Peyer's patch (tissue), 4 donors: Measurements from ENCODE around the gene PIGR. TPM values are rescaled to one million over a fixed set of nuclear protein-coding genes. Genes with fewer than 3 reads are reported as not detected.
"Not testable (repeated sequence)": the region's sequence is repeated elsewhere in the genome, so short reads cannot be mapped to it uniquely, and the experiment has no call there.

ENCODE experiments used
- DNase-seq, 3 donors: peaks; one replicate each; pipeline ENCODE4 v3.0.0-alpha.2; 2017 to 2019
- H3K27ac ChIP-seq, 4 donors: fragments of 200-600 bp; sonication (generic); one replicate each; pipeline ENCODE4 v1.5.1; 2016 to 2019
- H3K27me3 ChIP-seq, 2 donors: fragments of 200-600 bp; sonication (generic); one replicate each; pipeline ENCODE4 v1.5.1; 2019
- H3K36me3 ChIP-seq, 3 donors: fragments of 200-600 bp; sonication (generic); one replicate each; pipeline ENCODE4 v1.5.1; 2016 to 2019
- H3K4me1 ChIP-seq, 4 donors: fragments of 200-600 bp; sonication (generic); one replicate each; pipeline ENCODE4 v1.5.1; 2016 to 2019
- H3K4me3 ChIP-seq, 4 donors: fragments of 200-600 bp; sonication (generic); 1 replicate in 3 of 4; 2 replicates in 1 of 4; pipeline ENCODE4 v1.5.1; 2016 to 2019; ENCODE audit warnings: mild to moderate bottlenecking in 1 of 4
- H3K9me3 ChIP-seq, 4 donors: fragments of 200-600 bp; sonication (generic); one replicate each; pipeline ENCODE4 v1.5.1; 2016 to 2019; ENCODE audit warnings: mild to moderate bottlenecking in 1 of 4
- POLR2A ChIP-seq, 2 donors: fragments of 450-650 bp; IDR thresholded peaks; one replicate each; pipeline ENCODE4 v1.5.1; 2017; ENCODE audit warnings: antibody characterized with exemption in 2 of 2, mild to moderate bottlenecking in 2 of 2, moderate library complexity in 2 of 2
- total RNA-seq, 4 donors: library from RNA; depleted of rRNA; stranded (reverse); fragments of >200 nt; gene quantifications; one replicate each; pipeline ENCODE4 v1.1.0, GENCODE V29; 2016
- TF ChIP-seq, protein P1 (sequence below), 6 experiments: fragments of 450-650 bp in 4 of 6; fragments of 200-600 bp in 2 of 6; sonication (generic) in 1 of 6; IDR thresholded peaks; one replicate each; pipeline ENCODE4 v1.5.1; 2017 to 2019; ENCODE audit warnings: antibody characterized with exemption in 6 of 6, mild to moderate bottlenecking in 3 of 6, moderate library complexity in 1 of 6

PIGR gene
- total RNA-seq, 4 donors from 2014 or later = 588 to 3,176 (median 2,192) TPM

DNA sequence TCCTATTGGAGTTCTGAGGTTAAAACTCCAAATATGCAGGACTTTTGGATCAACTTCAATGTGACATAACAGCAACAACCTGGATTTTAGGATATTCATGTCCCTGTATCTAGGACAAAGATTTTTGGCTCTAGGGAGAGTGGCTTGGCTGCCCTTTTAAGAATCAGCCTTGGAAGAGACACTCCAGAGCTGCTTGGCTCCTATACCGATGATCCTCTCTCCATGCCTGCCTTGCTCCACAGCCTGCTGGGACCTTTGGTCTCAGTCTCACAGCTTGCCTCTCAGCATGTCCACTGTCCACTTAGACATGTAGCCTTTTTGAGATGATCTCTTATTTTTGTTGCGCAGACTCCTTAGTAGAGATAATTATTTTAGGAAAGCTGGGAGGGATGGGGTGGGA lies 20.0 kb downstream of the PIGR start:
- TF ChIP-seq, protein P1, sequence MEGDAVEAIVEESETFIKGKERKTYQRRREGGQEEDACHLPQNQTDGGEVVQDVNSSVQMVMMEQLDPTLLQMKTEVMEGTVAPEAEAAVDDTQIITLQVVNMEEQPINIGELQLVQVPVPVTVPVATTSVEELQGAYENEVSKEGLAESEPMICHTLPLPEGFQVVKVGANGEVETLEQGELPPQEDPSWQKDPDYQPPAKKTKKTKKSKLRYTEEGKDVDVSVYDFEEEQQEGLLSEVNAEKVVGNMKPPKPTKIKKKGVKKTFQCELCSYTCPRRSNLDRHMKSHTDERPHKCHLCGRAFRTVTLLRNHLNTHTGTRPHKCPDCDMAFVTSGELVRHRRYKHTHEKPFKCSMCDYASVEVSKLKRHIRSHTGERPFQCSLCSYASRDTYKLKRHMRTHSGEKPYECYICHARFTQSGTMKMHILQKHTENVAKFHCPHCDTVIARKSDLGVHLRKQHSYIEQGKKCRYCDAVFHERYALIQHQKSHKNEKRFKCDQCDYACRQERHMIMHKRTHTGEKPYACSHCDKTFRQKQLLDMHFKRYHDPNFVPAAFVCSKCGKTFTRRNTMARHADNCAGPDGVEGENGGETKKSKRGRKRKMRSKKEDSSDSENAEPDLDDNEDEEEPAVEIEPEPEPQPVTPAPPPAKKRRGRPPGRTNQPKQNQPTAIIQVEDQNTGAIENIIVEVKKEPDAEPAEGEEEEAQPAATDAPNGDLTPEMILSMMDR (IDR thresholded peaks at IDR 0.05) = no peak
- no peak for TF ChIP-seq POLR2A (IDR thresholded peaks at IDR 0.05)
- Histone ChIP-seq H3K27ac (peak overlapping the region; percentile 11 to 54 (median 50)), H3K9me3 (no peaks in the 10 kb centered on the region), H3K4me3 (no peak overlapping the region), H3K36me3 (no peaks in the 10 kb centered on the region), H3K27me3 (no peaks in the 10 kb centered on the region), H3K4me1 (peaks cover 0 to 49% (median 41%) of the 10 kb centered on the region in 4 donors)
- DNase-seq = no peak

DNA sequence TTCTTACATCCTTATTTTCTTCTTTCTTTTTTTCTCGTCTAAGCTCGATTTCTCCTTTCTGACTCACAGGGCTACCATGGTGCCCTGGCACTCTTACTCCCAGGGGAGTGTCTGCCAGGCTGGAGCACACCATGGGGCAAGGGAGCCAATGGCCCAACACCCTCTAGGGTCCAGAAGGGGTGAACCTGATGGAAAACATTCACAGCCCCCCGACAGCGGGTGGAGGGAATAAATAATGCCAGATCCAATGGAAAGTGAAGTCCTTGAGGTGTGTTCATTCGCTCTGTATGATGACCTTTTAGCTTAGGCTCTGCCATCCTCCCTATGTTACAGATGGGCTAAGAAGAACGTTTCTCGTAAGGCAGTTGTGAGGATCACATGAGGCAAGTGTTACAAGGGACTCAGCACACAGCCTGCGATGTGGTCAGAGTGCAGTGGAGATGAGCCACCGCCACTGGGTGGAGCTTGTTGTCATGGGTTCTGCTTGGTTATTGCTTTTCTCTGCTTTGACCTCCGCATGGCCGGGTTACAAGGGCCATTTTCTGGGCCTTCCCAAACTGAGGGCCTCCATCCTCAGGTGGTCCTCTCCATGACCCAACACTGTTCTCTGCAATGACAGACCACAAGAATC lies 21.0 kb downstream of the PIGR start:
- Histone ChIP-seq H3K36me3 (no peaks in the 10 kb centered on the region), H3K9me3 (no peaks in the 10 kb centered on the region), H3K4me3 (no peak overlapping the region), H3K4me1 (peaks cover 0 to 49% (median 38%) of the 10 kb centered on the region in 4 donors), H3K27ac (peak overlapping the region; percentile 44 to 89 (median 88)), H3K27me3 (no peaks in the 10 kb centered on the region)
- TF ChIP-seq, protein P1 (IDR thresholded peaks at IDR 0.05) = peak in 3 of 6 experiments; percentile 43 to 52 (median 44)
- TF ChIP-seq POLR2A (IDR thresholded peaks at IDR 0.05) = no peak
- peak; percentile 82 to 95 (median 89) for DNase-seq

DNA sequence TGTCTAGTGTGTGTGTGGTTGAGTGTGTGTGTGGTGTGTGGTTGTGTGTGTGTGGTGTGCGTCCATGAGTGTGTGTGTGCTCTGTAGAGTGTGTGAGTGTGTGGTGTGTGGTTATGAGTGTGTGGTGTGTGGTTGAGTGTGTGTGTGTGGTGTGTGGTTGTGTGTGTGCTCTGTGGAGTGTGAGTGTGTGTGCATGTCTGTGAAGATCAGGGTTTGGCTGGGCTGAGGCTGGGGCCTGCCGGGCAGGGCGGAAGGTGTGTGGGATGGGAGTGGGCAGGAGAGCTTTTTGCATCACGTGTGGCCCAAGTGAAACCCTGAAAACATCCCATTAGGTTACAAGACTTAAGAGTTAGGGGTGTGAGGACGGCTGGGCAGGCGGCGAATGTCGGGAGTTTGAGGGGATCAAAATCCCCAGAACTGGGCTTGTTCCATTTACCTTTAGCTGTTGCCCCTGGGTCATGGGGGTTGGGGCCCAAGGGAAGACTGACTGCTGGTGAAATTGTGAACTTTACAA lies 21.6 kb downstream of the PIGR start:
- Histone ChIP-seq H3K9me3 (no peaks in the 10 kb centered on the region), H3K27ac (peak overlapping the region; percentile 44 to 89 (median 88)), H3K4me3 (no peak overlapping the region), H3K36me3 (no peaks in the 10 kb centered on the region), H3K27me3 (no peaks in the 10 kb centered on the region), H3K4me1 (peaks cover 0 to 46% (median 32%) of the 10 kb centered on the region in 4 donors)
- DNase-seq = no peak
- no peak for TF ChIP-seq POLR2A (IDR thresholded peaks at IDR 0.05)
- TF ChIP-seq, protein P1 (IDR thresholded peaks at IDR 0.05) = no peak

DNA sequence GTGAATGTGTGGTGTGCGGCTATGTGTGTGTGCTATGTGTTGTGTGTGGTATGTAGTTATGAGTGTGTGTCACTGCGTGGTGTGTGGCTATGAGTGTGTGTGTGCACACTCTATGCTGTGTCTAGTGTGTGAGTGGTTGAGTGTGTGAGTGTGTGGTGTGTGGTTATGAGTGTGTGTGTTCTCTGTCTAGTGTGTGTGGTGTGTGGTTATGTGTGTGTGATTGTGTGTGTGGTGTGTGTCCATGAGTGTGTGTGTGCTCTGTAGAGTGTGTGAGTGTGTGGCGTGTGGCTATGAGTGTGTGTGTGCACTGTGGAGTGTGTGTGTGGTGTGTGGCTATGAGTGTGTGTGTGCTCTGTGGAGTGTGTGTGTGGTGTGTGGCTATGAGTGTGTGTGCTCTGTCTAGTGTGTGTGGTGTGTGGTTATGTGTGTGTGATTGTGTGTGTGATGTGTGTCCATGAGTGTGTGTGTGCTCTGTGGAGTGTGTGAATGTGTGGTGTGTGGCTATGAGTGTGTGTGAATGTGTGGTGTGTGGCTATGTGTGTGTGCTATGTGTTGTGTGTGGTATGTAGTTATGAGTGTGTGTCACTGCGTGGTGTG lies 22.2 kb downstream of the PIGR start:
- H3K27me3 ChIP-seq, H3K9me3 ChIP-seq, H3K36me3 ChIP-seq, H3K4me3 ChIP-seq, DNase-seq: not testable (repeated sequence)
- H3K4me1 ChIP-seq = peaks cover 0 to 46% (median 27%) of the 10 kb centered on the region in 4 donors
- peak overlapping the region; percentile 75 to 89 (median 88) for H3K27ac ChIP-seq

DNA sequence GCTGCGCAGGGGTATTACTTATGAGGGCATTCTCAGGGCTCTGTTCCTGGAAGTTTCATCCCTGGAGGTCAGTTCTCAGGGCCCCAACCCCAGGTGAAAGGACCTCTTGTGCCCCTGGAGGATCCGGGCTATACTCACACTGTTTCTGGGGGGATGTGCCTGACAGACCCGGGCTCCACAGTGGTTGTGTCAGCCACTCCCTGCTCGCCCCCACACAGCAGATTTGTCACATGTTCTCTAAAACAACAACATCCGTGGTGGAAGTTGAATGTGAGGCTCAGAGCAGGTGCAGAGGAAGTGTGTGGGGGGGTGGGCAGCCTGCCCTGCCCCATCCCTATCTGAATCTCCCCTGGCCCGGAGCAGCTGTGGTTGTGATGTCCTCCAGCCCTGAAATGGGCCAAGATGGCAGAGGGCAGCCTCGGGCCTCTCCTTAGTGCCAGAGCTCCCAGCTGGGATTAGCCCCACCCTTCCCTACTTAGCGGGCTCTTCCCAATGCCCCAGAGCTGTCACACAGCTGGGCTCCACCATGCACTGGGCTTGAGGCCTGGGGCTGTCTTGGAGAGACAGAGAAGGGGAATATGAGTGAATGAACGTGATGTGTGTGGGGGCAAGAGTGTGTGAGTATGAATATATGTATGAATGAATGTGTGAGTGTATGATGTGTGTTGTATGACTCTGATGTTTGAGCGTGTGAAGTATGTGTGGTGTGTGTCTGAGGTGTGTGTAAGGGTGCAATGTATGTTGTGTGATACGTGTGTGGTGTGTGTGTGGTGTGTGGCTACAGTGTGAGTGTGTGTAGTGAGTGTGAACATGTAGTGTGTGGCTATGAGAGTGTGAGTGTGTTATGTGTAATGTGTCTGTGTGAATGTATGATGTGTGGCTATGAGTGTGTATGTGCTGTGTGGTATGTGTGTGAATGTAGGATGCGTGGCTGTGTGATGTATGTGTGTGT lies 23.0 kb downstream of the PIGR start:
- DNase-seq = peak in 2 of 3 donors; percentile 95
- TF ChIP-seq, protein P1 (IDR thresholded peaks at IDR 0.05) = no peak
- TF ChIP-seq POLR2A (IDR thresholded peaks at IDR 0.05) = peak in 1 of 2 donors; percentile 22
- Histone ChIP-seq H3K27me3 (no peaks in the 10 kb centered on the region), H3K36me3 (no peaks in the 10 kb centered on the region), H3K9me3 (no peaks in the 10 kb centered on the region), H3K4me3 (peak overlapping the region in 2 of 4 donors; percentile 11 to 56), H3K4me1 (peaks cover 0 to 45% (median 25%) of the 10 kb centered on the region in 4 donors), H3K27ac (peak overlapping the region; percentile 75 to 89 (median 88))
